Fibroblast of peridontal ligament (primary cell): ENCODE results near the gene KCNK5.

Experiments
- DNase-seq: peaks from one replicate; pipeline ENCODE4 v3.0.0-alpha.2; 2010; ENCODE audit errors: extremely low read depth

KCNK5 gene

DNA sequence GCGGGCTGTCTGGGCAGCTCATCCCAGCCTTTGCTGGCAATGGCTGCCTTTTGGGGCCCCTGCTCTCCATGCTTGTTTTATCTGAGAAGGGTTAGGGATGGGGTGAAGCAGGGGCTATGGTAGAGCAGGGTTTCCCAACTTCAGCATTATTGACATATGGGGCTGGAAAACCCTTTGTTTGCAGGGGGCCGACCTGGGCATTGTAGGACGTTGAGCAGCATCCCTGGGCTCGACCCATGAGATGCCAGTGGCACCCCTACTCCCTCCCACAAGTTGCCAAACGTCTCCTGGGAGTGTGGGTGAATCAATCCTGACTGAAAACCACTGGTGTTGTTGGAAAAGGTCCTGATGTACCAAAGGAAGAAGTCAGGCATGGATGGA, 56.9 kb downstream of the KCNK5 start:
- DNase-seq = no peak

DNA sequence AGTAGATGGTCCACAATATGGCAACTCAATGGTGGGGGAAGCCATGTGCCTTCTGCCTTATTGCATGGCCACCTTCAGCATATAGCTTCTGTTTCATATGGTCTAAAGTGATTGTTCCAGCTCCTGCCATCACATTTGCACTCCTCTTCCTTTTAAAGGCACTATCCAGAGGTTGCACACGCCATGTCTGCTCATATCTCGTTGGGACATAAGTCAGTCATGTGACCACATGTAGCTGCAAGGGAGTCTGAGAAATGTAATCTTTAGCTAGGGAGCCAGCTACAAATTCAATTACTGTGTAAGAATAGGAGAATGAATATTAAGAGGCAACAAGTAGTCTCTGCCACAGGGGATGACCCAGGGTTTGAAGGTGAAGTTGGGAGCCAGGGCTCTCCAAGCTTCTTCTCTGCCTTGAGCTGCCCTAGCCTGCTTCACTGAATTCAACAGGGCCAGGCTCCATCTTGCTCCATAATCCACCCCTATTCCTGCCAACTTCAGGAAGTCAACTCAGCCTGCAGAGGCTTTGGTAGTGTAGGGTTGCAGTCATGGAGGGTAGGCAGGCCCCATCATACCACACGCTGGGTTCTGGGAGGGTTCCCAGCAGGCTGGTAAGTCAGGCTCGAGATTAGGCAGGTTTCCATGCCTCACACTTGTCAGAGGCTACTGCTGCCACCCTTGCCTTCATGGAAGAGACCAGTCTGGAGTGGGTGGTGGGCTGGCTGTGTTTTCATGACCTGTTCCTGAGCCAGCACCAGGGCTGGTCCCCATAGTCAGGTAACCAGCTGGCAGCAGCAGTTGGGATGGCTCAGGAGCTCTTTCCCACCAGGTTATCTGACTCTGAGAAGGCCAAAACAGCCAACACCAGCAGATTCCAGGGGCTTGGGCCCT, 57.5 kb downstream of the KCNK5 start:
- DNase-seq = no peak

DNA sequence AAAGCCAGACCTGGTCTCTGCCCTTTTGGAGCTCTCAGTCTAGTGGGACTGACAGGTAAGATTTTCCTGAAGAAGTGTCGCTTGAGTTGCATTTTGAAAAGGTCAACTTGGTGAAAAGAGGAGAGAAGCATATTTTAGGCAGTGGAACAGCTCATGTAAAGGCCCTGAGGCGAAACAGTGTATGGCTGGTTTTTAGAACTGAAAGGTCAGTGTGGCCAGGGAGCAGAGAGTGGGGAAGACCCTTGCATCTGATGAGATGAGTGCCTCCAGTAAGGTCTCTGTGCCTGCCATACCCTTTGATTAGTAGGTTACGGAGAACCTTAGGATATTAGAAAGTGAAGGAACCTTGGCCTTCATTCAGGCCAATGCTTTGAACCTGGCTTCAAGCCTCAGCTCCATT, 58.4 kb downstream of the KCNK5 start:
- DNase-seq = no peak

DNA sequence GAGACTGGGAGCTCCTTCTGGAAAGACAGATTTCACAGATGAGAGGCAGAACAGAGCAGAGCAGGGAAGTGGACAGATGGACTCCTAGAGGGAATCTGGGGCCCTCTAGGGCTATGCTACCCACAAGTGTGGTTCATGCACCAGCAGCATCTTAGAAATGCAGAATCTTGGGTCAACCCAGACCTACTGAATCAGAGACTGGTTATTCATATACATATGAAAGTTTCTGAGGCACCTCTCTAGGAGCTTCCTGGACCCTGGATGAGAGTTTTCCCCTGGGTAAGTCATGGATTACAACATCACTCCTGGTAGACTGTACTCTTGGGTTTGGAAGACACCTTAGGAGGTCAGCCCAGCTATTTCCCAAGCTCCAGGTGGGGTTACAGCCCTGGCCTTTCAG, 58.9 kb downstream of the KCNK5 start:
- no peak for DNase-seq

DNA sequence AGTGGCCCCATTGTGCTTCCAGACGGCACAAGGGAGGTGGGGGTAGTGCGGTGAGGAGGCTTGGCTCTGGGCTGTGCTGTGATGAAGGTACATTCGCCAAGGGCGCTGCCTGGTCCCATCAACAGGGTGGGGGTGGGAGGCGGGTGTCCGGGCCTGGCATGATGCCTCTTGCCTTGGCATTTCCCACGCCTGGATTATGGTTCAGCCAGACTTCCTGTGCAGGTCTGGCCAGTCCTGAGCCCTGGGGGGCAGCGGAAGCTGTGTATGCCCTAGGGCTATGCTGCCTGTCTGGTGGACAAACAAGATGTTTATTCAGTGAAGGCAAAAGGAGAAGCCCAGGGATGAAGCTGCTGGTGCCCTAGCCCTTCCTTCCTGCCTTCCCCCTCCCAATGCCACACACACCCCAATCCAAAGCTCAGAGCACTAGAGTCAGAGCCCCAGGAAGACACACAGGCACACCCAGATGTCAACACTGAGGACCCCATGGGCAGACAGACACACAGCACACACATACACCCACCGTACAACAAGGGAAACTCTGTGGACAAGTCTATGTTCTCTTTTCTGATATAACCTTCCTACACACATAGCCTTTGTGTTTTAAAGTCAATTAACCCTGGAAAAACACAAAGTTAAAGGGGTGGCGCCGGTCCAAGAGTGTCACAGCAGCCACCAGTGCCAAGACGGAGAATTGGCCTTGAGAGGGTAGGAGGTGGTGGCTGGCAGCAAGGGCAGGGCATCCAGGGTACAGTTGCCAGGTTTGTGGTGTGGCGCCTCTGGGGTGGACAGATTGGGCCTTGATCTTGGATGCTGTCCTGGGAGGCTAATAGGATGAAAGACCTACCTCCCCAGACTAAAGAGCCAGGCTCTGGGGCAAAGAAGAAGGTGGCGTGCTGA, 59.6 kb downstream of the KCNK5 start:
- no peak for DNase-seq

DNA sequence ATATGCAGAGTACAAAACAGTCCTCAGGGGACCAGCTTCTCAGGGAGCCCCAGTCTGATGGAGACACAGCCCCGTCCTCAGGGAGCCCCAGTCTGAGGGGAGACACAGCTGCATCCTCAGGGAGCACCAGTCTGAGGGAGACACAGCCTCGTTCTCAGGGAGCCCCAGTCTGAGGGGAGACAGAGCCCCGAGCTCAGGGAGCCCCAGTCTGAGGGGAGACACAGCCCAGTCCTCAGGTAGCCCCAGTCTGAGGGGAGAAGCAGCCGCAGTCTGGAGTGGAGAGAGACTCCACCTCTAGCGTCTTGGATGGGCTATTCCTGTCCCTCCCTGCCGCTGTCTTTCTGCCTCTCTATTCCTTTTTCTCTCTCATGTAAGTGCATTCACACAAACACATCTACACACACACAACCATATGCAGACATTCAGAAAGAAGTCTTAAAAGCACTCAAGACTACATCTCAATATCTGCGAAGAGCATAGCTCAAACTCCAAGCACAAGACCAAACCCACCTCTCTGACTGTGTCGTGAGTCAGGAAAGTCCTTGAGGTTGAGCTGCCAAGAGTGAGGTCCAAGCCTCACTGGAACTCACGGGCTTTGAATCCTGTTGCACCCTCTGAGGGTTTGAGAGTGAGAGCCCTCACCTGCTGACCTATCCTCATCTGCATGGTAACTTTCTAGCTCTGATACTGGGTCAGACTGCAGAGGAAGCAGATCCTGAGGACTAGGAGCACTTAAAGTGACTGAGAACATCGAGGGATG, 61.2 kb downstream of the KCNK5 start:
- DNase-seq = no peak

DNA sequence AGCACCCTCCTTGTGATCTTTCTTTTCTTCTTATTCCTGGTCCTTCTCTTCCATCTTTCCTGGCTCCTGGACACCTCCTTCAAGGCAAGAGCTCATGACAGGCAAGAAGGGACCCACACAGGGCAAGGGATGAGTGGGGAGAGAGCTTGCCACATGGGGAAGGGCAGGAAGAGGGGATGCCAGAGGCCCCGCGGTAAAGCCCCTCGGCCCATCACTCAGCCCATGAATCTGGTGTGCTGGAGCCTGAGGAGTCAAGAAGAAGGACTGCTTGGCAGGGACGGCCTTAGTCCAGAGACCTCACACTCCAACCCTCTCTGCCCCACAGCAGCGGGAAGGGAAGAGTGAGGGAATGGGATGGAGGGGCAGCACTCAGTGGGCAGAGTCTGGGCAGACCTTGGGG, 62.0 kb downstream of the KCNK5 start:
- no peak for DNase-seq

DNA sequence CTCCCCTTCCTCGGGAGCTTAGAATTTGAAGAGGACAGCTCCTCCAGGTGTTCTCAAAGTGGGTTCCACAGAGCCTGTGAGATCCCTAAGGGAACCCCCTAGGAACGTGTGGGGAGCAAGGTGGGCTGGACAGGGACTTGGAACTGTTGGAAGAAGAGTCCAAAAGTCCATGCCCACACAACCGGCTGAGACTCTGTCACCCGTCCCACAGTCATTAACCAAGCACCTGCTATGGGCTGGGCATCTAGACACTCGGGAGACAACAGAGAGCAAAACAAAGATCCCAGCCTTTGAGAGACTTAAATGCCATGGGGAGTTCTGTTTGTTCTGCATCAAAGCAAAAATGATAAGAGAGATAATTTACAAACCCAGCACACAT, 62.4 kb downstream of the KCNK5 start:
- no peak for DNase-seq

DNA sequence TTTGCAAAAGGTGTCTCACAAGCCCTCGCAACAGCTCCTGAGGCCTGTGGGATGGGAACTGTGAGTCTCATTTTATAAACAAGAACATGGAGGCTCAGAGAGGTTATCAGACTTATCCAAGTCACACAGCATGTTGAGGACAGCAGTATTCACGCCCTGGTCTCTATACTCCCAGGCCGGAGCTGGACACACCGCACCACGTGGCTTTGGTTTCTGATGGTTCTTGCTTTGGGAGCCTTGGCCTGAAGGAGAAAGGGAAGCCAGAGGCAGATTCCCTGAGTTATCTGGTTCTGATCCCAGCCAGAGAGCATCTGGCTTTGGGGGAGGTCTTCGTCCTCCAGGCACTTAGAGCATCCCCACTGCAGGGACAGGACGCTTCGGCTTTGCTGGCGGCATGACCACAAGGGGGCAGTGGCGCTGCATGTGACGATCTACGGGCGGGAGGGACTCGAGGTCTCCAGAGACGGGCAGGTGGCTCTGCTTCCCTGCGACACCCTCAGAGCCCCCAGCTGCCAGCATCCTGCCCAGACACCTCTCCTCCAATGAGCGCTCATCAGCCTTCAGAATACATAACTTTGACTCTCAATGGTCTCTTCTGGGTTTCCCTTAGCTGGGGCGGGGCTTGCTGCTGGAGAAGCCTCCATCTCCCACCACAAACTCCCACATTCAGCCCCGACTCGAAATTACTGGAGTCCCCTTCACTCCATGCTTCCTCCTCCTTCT, 62.9 kb downstream of the KCNK5 start:
- DNase-seq = peak; percentile 7

DNA sequence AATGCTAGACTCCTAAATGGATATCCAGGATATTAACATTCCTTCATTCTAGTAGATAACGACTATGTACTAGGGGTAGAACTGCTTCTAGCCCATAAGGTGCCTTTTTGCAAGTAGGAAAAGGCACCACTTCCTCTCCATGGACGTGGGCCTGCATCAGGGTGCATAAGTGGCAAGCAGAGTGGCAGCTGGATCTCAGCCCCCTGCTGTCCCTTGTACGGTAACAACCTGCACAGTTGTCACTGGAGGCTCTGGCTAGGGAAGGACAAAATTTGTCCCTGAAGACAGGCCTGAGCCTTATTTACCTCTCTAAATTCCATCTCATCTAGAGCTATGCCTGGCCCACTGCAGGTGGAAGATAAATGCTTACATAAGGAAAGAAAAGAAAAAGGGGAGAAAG, 71.8 kb downstream of the KCNK5 start:
- DNase-seq = no peak

DNA sequence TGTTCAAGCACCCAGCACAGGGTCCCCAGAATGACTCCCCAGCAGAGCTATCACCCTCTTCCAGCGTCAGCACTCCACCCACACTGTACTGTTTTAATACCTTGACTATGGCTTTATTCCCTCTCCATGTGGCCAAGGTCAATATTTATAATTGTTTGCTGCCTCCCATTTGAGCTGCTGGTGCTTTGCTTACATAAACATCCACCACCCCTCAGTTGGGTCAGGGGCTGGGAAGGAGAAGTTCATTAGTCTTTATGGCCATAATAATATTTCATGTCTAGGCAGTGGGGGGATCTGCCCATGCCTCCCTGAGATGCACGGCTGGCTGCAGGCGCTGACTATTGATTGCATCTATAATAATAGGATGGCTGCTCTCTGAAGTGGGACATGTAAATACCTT, 72.5 kb downstream of the KCNK5 start:
- no peak for DNase-seq

DNA sequence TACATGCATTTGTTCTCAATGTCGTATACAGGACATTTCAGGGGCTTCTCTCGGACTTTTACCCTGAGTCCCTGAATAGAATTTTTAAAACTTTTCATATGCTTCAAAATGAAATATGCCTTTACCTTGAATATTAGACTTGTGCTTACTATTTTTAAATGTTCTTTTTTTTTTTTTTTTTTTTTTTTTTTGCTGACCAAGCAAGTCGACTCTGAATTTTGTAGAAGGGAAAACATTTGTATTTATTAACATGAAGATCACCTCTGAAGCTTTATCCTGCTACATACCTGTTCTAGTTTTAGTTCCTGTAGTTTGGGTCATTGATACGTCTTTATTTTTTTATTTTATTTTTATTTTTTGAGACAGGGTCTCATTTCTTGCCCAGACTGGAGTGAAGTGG, 74.6 kb downstream of the KCNK5 start:
- no peak for DNase-seq

DNA sequence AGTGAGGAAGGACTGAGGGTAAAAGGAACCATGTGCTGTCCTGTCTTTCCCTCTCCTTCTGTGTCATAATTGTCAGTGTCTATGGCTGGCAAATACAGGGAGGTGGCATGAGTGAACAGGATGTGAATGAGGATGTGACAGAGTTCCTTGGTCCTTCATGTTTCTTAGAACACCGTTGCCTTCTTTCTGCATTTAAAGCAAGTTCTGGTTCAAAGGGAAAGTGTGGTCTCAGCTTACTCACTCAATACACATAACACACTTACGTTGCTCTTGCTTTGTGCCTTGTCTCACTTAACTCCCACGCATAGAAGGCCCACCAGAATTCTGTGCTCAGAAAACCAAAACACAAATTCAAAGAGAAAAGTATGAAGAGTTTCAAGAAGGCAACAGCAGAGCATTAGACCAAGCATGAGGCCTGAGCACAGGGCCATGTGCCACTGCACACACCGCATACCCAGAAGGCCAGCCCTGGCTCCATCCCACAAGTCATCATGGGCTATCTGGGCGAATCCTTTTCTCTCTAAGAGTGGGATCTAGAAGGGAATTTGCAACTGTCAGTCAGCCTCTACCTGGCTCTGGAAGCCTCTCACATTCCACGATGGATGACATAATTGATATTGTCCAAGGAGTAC, 75.4 kb downstream of the KCNK5 start:
- DNase-seq = no peak

DNA sequence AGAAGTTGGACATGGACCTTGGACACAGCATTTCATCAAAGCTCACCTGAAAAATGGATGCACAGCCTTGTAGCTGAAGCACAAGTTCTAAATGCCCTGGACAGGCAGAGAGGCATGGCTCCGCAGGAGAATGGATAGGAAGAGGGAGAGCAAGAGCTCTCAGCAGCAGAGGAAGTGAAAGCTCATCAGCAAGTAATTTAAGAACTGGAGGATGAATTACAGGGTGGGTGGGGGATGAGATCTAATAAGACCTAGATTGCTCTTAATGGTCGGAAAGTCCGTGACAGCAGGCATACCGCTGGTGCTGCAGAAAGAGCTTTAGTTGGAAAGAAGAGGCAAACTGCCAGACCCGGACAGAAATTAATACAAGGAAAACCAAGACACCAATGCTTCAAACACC, 77.0 kb downstream of the KCNK5 start:
- no peak for DNase-seq

DNA sequence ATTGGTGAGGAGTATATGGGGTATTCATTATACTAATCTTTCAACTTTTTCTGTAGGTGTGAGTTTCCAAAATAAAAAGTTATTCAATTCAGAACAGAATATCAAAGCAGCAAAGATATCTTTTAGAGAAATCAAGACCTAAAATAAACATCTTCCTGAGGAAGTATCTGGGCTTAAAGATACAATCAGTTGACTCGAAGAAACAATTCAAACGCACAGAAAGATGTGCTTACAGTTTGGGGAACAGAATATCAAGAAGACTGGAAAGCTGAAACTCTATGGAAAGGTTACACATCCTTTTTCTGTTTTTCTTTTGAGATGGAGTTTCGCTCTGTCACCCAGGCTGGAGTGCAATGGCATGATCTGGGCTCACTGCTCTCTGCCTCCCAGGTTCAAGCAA, 78.1 kb downstream of the KCNK5 start:
- DNase-seq = no peak

DNA sequence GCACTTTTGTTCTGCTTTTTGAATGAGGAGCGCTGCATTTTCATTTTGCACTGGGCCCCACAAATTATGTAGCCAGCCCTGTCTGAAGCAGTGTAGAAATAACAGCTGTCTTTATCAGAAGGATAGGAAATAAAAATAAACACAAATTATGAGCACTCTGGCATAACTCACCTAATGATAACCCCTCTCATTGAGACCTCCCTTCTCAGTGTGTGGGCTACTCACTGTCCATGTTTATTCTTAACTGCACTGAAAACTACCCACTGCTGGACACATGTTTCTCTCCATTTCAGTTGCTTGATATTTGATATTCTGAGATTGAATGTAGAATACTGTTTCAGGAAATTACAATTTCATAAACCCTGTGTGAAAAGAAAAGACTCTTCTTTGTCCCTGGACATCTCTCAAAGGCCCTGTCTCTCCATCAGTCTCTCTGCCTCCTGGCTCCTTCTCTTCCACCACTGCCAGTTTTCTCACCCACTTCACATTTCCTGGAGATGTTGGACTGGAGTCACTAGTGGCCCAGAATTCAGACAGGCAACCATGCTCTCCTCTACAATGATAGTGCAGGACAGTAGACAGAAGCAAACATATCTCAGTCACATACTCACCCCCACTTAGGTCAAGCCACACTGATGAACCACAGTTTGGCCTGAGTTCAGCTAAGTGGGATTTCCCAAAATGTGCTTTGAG, 84.6 kb downstream of the KCNK5 start:
- no peak for DNase-seq

DNA sequence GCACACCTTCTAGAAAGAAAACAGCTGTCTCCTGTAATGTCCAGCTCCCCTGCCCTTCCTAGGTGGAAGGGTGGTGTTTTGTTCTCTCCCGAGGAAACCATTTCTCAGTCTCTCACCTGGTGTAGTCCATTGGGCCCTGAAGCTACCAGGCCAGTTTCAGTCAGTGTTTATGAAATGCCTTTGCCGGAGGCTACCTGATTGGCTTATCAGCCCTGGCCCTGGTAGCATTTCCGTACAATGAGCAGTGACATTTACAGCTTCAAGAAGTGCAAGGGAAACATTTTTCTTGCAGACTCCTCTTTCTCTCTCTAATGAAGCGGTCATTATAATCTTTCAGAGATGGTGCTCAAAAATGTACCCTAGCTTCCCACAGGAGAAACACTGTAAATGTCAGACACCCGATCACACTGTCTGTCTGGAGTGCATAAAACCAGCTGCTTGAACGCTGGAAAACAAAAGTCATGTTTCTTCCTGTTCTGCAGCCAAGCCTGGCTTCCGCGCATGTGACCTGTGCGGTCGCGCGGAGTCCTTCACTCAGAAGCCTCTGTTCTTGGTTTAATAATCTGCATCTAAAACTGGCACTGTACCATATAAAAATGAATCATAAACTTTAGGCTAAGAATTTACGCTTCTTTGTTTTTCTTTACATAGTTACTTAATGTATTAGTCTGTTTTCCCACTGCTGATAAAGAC, 85.9 kb downstream of the KCNK5 start:
- DNase-seq = no peak

DNA sequence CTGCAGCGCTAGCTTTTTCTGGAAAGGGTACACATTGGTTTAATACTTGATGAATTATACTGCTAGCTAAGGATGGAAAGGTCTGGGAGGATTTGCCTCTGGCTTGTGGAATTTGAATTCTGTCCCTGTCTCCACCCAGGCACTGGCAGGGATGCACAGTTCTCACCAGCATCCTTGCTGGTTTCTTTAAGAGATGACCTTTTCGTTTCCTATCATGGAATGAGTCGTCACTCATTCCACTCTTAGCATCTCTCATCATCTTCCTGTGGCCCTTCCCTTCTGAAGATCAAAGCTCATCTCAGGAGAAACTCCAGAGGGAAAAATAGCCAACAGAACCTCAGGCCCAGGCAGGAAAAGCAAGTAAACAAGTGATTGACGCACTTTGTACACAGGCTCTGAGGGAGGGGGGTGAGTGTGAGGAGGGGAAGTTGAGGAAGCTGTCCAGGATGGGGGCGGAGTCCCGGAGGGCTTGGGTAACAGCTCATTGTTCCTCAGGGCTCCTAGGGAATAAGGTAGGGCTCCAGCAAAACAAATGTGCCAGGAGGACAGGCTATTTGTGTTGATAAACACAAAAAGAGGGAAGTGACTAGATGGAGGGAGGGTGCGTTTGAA, 88.6 kb downstream of the KCNK5 start:
- no peak for DNase-seq
